ENCODE results near the gene LHX3.

- TF ChIP-seq CTCF (IDR thresholded peaks at IDR 0.05), result no peak
- TF ChIP-seq EZH2 (IDR thresholded peaks at IDR 0.05; ENCODE audit: borderline replicate concordance, insufficient read depth, low read depth, low read length, poor library complexity, severe bottlenecking), result no peak
These were observed 49.4 kb downstream of the LHX3 start for GRCh38 chr9:136155576-136155975.

All from B cell (primary cell).